ENCODE measurements around the gene PNN.

GRCh38 chr14:39218171-39218769, 43.2 kb downstream of the PNN start:
- TF ChIP-seq, protein P1, sequence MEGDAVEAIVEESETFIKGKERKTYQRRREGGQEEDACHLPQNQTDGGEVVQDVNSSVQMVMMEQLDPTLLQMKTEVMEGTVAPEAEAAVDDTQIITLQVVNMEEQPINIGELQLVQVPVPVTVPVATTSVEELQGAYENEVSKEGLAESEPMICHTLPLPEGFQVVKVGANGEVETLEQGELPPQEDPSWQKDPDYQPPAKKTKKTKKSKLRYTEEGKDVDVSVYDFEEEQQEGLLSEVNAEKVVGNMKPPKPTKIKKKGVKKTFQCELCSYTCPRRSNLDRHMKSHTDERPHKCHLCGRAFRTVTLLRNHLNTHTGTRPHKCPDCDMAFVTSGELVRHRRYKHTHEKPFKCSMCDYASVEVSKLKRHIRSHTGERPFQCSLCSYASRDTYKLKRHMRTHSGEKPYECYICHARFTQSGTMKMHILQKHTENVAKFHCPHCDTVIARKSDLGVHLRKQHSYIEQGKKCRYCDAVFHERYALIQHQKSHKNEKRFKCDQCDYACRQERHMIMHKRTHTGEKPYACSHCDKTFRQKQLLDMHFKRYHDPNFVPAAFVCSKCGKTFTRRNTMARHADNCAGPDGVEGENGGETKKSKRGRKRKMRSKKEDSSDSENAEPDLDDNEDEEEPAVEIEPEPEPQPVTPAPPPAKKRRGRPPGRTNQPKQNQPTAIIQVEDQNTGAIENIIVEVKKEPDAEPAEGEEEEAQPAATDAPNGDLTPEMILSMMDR (IDR thresholded peaks at IDR 0.05) = no peak
- TF ChIP-seq POLR2A (IDR thresholded peaks at IDR 0.05) = no peak

Measured in tibial nerve (tissue), 3 donors.